Neural cell (in vitro differentiated cells): ENCODE measurements around the gene ZBTB7B.

Source experiments
- EP300 ChIP-seq: fragments of 450-650 bp; conservative IDR thresholded peaks from 2 replicates; pipeline ENCODE4 v1.6.1; 2014; ENCODE audit warnings: antibody characterized with exemption, mild to moderate bottlenecking, moderate library complexity; ENCODE audit not compliant: poor library complexity, severe bottlenecking
- EZH2 ChIP-seq: fragments of 200-600, 300-800 bp; shearing (Covaris generic), sonication (generic); IDR thresholded peaks from 2 replicates; pipeline ENCODE4 v1.6.1; 2014; ENCODE audit warnings: antibody characterized with exemption, low read length, borderline replicate concordance, mild to moderate bottlenecking; ENCODE audit not compliant: insufficient read depth, poor library complexity, severe bottlenecking
- POLR2AphosphoS5 ChIP-seq: IDR thresholded peaks from 2 replicates; pipeline ENCODE4 v1.6.1; 2012
- RAD21 ChIP-seq: fragments of 450-650 bp; conservative IDR thresholded peaks from 2 replicates; pipeline ENCODE4 v1.6.1; 2014; ENCODE audit warnings: antibody characterized with exemption, mild to moderate bottlenecking, moderate library complexity
- TF ChIP-seq, protein P1 (sequence below): fragments of 450-650 bp; IDR thresholded peaks from 2 replicates; pipeline ENCODE4 v1.5.1; 2014; ENCODE audit warnings: antibody characterized with exemption, mild to moderate bottlenecking, moderate library complexity; ENCODE audit not compliant: poor library complexity, severe bottlenecking

DNA sequence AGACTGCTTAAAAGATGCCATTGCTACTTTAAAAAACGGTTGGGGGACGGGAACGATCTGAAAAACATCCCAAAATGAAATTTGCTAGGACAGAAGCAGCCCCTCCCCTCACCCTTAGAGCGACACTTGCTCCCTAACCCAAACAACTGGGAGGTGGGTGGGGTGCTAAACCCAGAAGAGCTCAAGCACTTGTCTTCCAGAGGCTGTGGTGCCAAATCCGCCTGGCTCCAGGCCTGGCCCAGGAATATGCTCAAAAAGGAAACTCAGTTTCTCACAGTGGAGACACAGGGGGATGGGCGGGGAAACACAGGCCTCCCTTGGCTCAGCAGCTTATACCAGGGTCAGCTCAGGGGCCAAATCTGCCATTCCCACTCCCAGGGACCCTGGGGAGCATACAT lies 46.1 kb upstream of the ZBTB7B start:
- TF ChIP-seq, protein P1, sequence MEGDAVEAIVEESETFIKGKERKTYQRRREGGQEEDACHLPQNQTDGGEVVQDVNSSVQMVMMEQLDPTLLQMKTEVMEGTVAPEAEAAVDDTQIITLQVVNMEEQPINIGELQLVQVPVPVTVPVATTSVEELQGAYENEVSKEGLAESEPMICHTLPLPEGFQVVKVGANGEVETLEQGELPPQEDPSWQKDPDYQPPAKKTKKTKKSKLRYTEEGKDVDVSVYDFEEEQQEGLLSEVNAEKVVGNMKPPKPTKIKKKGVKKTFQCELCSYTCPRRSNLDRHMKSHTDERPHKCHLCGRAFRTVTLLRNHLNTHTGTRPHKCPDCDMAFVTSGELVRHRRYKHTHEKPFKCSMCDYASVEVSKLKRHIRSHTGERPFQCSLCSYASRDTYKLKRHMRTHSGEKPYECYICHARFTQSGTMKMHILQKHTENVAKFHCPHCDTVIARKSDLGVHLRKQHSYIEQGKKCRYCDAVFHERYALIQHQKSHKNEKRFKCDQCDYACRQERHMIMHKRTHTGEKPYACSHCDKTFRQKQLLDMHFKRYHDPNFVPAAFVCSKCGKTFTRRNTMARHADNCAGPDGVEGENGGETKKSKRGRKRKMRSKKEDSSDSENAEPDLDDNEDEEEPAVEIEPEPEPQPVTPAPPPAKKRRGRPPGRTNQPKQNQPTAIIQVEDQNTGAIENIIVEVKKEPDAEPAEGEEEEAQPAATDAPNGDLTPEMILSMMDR, result no peak
- TF ChIP-seq EZH2 (no peak), RAD21 (no peak), EP300 (no peak), POLR2AphosphoS5 (no peak)
